OCI-LY7 (cell line): Measurements from ENCODE around the gene TNFRSF25. TPM values are rescaled to one million over a fixed set of nuclear protein-coding genes. Genes with fewer than 3 reads are reported as not detected.
A peak's percentile ranks its signal among the peaks of the same experiment; 100 is the strongest.

Source experiments
- BruUV-seq: library from RNA; stranded (reverse); fragments of 400-500 nt; replicated peaks from 2 replicates; lab custom pipeline; 2021; lab: Mats Ljungman, UMichigan
- CTCF ChIA-PET: fragments of 300-600 bp; sonication (Branson Sonifier 250); formaldehyde crosslinking; loops from one replicate; lab custom pipeline; 2022; ENCODE audit warnings: antibody characterized with exemption; ENCODE audit not compliant: unreplicated experiment; lab: Charles Lee
- POLR2A ChIA-PET: fragments of 300-600 bp; sonication (Branson Sonifier 250); formaldehyde crosslinking; loops from one replicate; lab custom pipeline; 2022; ENCODE audit warnings: antibody characterized with exemption; lab: Charles Lee
- DNase-seq: peaks from one replicate; pipeline ENCODE4 v3.0.0-alpha.2; 2015; ENCODE audit warnings: low spot score
- H2AFZ ChIP-seq: fragments of 200-600 bp; sonication (generic), shearing (Covaris generic); 2 replicates; pipeline ENCODE4 v1.6.1; 2014; ENCODE audit warnings: mild to moderate bottlenecking, antibody characterized with exemption, low read length, moderate library complexity
- H3K27ac ChIP-seq: fragments of 200-600 bp; sonication (generic); 2 replicates; pipeline ENCODE4 v1.5.1; 2014; ENCODE audit warnings: mixed run types, low read depth, mild to moderate bottlenecking, moderate library complexity, low read length, inconsistent platforms; ENCODE audit not compliant: poor library complexity, severe bottlenecking
- H3K36me3 ChIP-seq: fragments of 200-600 bp; sonication (generic); 2 replicates; pipeline ENCODE4 v1.6.1; 2014; ENCODE audit warnings: mild to moderate bottlenecking, antibody characterized with exemption, low read length, moderate library complexity, mixed read lengths; ENCODE audit not compliant: insufficient read depth
- H3K4me1 ChIP-seq: fragments of 200-600 bp; sonication (generic); 2 replicates; pipeline ENCODE4 v1.5.1; 2014; ENCODE audit warnings: mild to moderate bottlenecking, low read length; ENCODE audit not compliant: insufficient read depth, poor library complexity, severe bottlenecking
- H3K4me2 ChIP-seq: fragments of 200-600 bp; sonication (generic); 2 replicates; pipeline ENCODE4 v1.6.1; 2014; ENCODE audit warnings: mild to moderate bottlenecking, low read length
- H3K4me3 ChIP-seq: fragments of 200-600 bp; sonication (generic); 2 replicates; pipeline ENCODE4 v1.5.1; 2014; ENCODE audit warnings: mild to moderate bottlenecking, low read depth, low read length; ENCODE audit not compliant: poor library complexity, severe bottlenecking
- H3K79me2 ChIP-seq: fragments of 200-600 bp; sonication (generic); 2 replicates; pipeline ENCODE4 v1.6.1; 2016; ENCODE audit warnings: low read depth, mild to moderate bottlenecking, low read length, moderate library complexity, mixed read lengths; ENCODE audit not compliant: insufficient read depth
- H3K9me2 ChIP-seq: fragments of 200-600 bp; sonication (generic); 2 replicates; pipeline ENCODE4 v1.6.1; 2016; ENCODE audit warnings: mild to moderate bottlenecking, low read length, mixed read lengths; ENCODE audit not compliant: insufficient read depth
- H3K9me3 ChIP-seq: fragments of 200-600 bp; sonication (generic); 2 replicates; pipeline ENCODE4 v1.6.1; 2014; ENCODE audit warnings: mild to moderate bottlenecking, mixed run types, low read length, mixed read lengths
- H4K20me1 ChIP-seq: fragments of 200-600 bp; sonication (generic); 2 replicates; pipeline ENCODE4 v1.6.1; 2014; ENCODE audit warnings: mild to moderate bottlenecking, antibody characterized with exemption, low read length, moderate library complexity, mixed read lengths; ENCODE audit not compliant: insufficient read depth
- CTCF ChIP-seq: fragments of 200-600 bp; sonication (generic); conservative IDR thresholded peaks from 2 replicates; pipeline ENCODE4 v1.5.1; 2014; ENCODE audit warnings: mild to moderate bottlenecking, antibody characterized with exemption, low read length, moderate library complexity, mixed read lengths
- EZH2phosphoT487 ChIP-seq: fragments of 200-600 bp; sonication (generic); IDR thresholded peaks from 2 replicates; pipeline ENCODE4 v1.6.1; 2018; ENCODE audit warnings: low read depth, borderline replicate concordance, mild to moderate bottlenecking, mixed run types, antibody characterized with exemption, low read length, moderate library complexity, mixed read lengths
- intact Hi-C: fragments of 100-400 bp; cut with micrococcal nuclease; formaldehyde crosslinking; loops from one replicate; pipeline ENCODE4 v1.10.0; 2022; ENCODE audit not compliant: unreplicated experiment
- total RNA-seq, 2 experiments: library from RNA; depleted of rRNA in 1 of 2; stranded (reverse); fragments of >200 nt in 1 of 2; shearing (Covaris generic) in 1 of 2; gene quantifications; 2 replicates each; pipeline ENCODE4 v1.2.3, GENCODE V29; 2014 to 2022

Gene TNFRSF25
- total RNA-seq, 2 experiments from 2014 or later, result 1.7 to 2.8 TPM

DNA sequence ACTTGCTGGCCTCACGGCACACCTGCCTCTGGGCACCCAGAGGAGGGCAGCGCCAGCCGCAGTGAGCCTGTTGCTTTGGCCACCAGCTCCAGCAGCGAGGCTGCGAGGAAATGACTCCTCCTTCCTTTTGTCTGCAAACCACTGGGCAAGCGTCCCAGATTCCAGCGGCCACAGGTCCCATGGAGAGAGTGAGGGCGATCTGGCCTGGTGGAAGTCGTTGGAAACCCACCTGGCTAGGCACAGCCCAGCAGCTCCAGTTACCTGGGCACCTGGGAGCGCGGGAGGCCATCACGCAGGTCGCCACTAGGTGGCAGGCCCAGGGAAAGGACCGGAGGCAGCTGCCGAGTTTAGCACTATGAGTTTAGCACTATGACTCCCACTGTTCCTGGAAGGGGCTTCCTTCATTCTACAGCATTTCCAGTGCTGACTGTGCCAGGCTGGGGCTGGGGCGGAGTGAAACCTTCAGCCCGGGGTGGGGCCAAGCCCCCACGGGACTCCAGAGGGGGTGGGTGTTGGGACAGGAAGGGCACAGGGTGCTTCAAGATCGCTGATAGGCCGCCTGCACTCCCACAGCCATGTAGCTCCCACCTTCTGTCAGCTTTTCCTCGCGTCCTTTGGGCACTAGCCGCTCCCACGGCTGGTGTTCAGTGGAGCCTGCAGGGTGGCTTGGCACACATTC lies 42.5 kb downstream of the TNFRSF25 start:
- intact Hi-C loops, result no loop called here
- no TSS peak for BruUV-seq

GRCh38 chr1:6421266-6421665 lies 44.7 kb downstream of the TNFRSF25 start:
- Histone ChIP-seq H3K9me2 (no peaks in the 10 kb centered on the region), H3K79me2 (no peaks in the 10 kb centered on the region), H3K4me2 (no peak overlapping the region), H3K27ac (no peak overlapping the region), H2AFZ (no peak overlapping the region), H3K36me3 (no peaks in the 10 kb centered on the region), H3K4me1 (no peaks in the 10 kb centered on the region), H3K4me3 (no peak overlapping the region), H3K9me3 (no peaks in the 10 kb centered on the region), H4K20me1 (no peaks in the 10 kb centered on the region)
- no peak for DNase-seq
- TF ChIP-seq CTCF (no peak), EZH2phosphoT487 (no peak)
- BruUV-seq, result no TSS peak
- intact Hi-C loops, result no loop called here
- ChIA-PET CTCF (no interaction called here), POLR2A (no interaction called here)

More for the DNA sequence above, 42.5 kb downstream of the TNFRSF25 start:
- H4K20me1 ChIP-seq, result no peaks in the 10 kb centered on the region
- H3K4me2 ChIP-seq, result no peak overlapping the region
- DNase-seq, result peak; percentile 54
- H3K9me2 ChIP-seq, result no peaks in the 10 kb centered on the region
- no peak overlapping the region for H3K4me3 ChIP-seq
- H3K36me3 ChIP-seq, result no peaks in the 10 kb centered on the region
- H3K9me3 ChIP-seq, result no peaks in the 10 kb centered on the region
- H3K27ac ChIP-seq, result no peak overlapping the region
- TF ChIP-seq EZH2phosphoT487, result no peak
- peak; percentile 81 for TF ChIP-seq CTCF
- ChIA-PET CTCF (interaction anchor here (0.6 to 1.0 kb wide), 2 partner anchors 178 to 318 kb away, joined by 3 to 4 read pairs; no protein-coding TSS in a partner anchor), POLR2A (no interaction called here)
- H2AFZ ChIP-seq, result no peak overlapping the region
- no peaks in the 10 kb centered on the region for H3K4me1 ChIP-seq
- H3K79me2 ChIP-seq, result no peaks in the 10 kb centered on the region

DNA sequence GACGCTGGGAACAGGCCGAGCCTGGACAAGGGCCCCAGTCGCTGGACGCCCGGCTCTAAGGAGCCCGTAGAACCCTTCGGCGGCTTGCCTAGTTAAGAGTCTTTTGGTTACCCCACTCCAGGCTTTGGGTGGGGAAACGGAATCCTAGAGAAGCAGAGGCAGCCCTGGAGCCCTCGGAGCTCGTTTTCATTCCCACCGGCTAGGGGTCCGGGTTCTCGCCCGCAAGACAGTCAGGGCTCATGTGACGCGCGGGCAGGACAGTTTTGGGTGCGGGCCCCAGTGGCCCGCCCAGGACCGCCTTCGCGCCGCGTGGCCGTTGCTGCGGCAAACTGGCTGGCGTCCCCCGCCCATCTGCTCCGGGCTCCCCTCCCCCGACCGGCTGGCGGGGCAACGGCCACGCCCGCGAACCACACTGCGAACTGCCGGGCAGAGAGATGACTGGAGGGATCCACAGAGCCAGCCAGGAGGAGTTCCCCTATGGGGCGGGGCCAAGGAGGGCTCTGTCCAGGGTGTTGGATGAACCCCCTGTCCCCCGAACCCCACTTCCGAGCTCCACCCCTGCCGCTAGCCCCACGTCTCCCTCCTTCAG lies 45.4 kb downstream of the TNFRSF25 start:
- no peak overlapping the region for H2AFZ ChIP-seq
- no peaks in the 10 kb centered on the region for H3K79me2 ChIP-seq
- no peak for DNase-seq
- ChIA-PET POLR2A (no interaction called here), CTCF (no interaction called here)
- TF ChIP-seq EZH2phosphoT487, result no peak
- TF ChIP-seq CTCF, result no peak
- H3K36me3 ChIP-seq, result no peaks in the 10 kb centered on the region
- no peaks in the 10 kb centered on the region for H4K20me1 ChIP-seq
- intact Hi-C loops, result no loop called here
- H3K4me1 ChIP-seq, result no peaks in the 10 kb centered on the region
- no peaks in the 10 kb centered on the region for H3K9me3 ChIP-seq
- no peak overlapping the region for H3K4me3 ChIP-seq
- H3K4me2 ChIP-seq, result no peak overlapping the region
- no TSS peak for BruUV-seq
- no peaks in the 10 kb centered on the region for H3K9me2 ChIP-seq
- no peak overlapping the region for H3K27ac ChIP-seq
